NT2/D1 (cell line): Measurements from ENCODE around the gene TRABD2B.

Source experiments
- YY1 ChIP-seq: IDR thresholded peaks from 2 replicates; pipeline ENCODE4 v1.6.1; 2011; ENCODE audit not compliant: insufficient read length, insufficient read depth
- ZNF274 ChIP-seq: IDR thresholded peaks from 2 replicates; pipeline ENCODE4 v1.6.1; 2011; ENCODE audit warnings: mild to moderate bottlenecking, low read depth, low read length

DNA sequence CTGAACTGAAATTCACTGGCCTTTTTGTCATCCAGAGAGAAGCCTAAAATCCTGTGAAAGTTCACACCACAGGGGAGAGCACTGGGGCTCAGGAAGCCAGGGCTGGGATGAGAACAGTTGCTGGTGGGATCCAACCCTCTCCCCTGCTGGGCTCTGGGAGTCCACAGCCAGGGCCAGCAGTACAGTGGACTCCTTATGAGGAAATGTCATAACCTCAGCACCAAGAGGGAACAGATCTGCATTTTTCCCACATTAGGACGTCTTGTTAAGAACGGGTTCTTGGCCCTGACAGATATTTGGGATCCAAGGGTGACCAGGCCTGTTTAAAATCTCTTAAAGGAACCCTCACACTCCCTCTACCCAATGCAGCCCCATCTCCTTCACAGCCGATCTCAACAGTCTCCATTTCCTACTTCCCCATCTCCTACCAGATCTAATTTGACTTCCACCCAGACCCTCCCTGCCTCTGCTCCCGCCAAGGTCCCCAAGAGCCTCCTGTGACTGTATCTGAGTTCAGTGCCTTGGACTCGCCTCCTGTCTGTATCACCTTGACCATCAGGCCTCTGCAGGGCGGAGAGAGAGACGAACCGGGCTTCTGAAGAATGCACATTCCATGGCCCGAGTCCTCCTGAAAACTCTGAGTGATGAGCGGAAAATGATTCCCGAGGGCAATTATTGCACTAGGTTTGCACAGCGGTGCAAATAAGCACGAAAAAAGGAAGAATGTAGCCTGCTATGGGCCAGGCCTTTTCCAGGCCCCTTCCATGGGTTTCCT lies 159.9 kb downstream of the TRABD2B start:
- TF ChIP-seq YY1 (no peak), ZNF274 (no peak)
